Stomach (tissue), 4 donors: Measurements from ENCODE around the gene ASTN1.

Source experiments
- POLR2A ChIP-seq, 4 donors: fragments of 450-650 bp; IDR thresholded peaks; one replicate each; pipeline ENCODE4 v1.6.1; 2016; ENCODE audit warnings: antibody characterized with exemption in 4 of 4, control low read depth in 2 of 4, mild to moderate bottlenecking in 1 of 4, moderate library complexity in 1 of 4
- POLR2AphosphoS5 ChIP-seq, 3 donors: sonication (generic); formaldehyde crosslinking; IDR thresholded peaks; one replicate each; pipeline ENCODE4 v1.6.1; 2016; ENCODE audit warnings: antibody characterized with exemption in 3 of 3
- TF ChIP-seq, protein P1 (sequence below), 7 experiments: fragments of 450-650 bp in 4 of 7; fragments of 200-600 bp in 3 of 7; sonication (generic) in 3 of 7; IDR thresholded peaks; one replicate each; pipeline ENCODE4 v1.5.1; 2016 to 2019; ENCODE audit warnings: antibody characterized with exemption in 7 of 7, control low read depth in 2 of 7, mild to moderate bottlenecking in 1 of 7

DNA sequence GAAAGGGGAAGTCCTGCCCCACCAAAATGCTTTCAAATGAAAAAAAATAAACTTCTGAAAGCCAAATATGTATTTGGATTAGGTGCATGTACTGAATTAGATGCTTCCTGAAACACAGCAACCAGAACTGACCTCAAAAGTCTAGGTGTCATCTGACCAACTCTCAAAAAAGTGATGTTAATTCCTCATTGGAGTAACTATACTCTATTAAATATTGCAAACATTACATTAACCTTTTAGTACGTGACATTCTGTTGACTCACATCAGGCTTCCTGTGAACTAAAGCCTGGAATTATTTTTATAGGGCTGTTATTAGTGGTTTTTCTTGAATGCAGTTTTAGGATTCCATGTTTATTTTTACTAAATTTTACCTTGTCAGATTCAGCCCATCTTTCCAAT, 73.5 kb downstream of the ASTN1 start:
- TF ChIP-seq POLR2A (IDR thresholded peaks at IDR 0.05) (no peak), POLR2AphosphoS5 (IDR thresholded peaks at IDR 0.05) (no peak)
- TF ChIP-seq, protein P1, sequence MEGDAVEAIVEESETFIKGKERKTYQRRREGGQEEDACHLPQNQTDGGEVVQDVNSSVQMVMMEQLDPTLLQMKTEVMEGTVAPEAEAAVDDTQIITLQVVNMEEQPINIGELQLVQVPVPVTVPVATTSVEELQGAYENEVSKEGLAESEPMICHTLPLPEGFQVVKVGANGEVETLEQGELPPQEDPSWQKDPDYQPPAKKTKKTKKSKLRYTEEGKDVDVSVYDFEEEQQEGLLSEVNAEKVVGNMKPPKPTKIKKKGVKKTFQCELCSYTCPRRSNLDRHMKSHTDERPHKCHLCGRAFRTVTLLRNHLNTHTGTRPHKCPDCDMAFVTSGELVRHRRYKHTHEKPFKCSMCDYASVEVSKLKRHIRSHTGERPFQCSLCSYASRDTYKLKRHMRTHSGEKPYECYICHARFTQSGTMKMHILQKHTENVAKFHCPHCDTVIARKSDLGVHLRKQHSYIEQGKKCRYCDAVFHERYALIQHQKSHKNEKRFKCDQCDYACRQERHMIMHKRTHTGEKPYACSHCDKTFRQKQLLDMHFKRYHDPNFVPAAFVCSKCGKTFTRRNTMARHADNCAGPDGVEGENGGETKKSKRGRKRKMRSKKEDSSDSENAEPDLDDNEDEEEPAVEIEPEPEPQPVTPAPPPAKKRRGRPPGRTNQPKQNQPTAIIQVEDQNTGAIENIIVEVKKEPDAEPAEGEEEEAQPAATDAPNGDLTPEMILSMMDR (IDR thresholded peaks at IDR 0.05): no peak
